CD4-positive, alpha-beta T cell treated with Interleukin-15 for 4 hours (primary cell): ENCODE data around the gene BTNL8.

Experiments used
- DNase-seq: peaks from one replicate; pipeline ENCODE4 v3.0.0-alpha.2; 2020; ENCODE audit warnings: low spot score

Gene BTNL8, protein sequence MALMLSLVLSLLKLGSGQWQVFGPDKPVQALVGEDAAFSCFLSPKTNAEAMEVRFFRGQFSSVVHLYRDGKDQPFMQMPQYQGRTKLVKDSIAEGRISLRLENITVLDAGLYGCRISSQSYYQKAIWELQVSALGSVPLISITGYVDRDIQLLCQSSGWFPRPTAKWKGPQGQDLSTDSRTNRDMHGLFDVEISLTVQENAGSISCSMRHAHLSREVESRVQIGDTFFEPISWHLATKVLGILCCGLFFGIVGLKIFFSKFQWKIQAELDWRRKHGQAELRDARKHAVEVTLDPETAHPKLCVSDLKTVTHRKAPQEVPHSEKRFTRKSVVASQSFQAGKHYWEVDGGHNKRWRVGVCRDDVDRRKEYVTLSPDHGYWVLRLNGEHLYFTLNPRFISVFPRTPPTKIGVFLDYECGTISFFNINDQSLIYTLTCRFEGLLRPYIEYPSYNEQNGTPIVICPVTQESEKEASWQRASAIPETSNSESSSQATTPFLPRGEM

GRCh38 chr5:180898621-180899246 is at the start of gene BTNL8:
BTNL8 (plus strand) TSS chr5:180899159; CDS start chr5:180899311, 152 bp downstream.
- no peak for DNase-seq

- DNase-seq, result no peak
Observed at GRCh38 chr5:180849827-180850226, 49.1 kb upstream of the BTNL8 start.

DNA sequence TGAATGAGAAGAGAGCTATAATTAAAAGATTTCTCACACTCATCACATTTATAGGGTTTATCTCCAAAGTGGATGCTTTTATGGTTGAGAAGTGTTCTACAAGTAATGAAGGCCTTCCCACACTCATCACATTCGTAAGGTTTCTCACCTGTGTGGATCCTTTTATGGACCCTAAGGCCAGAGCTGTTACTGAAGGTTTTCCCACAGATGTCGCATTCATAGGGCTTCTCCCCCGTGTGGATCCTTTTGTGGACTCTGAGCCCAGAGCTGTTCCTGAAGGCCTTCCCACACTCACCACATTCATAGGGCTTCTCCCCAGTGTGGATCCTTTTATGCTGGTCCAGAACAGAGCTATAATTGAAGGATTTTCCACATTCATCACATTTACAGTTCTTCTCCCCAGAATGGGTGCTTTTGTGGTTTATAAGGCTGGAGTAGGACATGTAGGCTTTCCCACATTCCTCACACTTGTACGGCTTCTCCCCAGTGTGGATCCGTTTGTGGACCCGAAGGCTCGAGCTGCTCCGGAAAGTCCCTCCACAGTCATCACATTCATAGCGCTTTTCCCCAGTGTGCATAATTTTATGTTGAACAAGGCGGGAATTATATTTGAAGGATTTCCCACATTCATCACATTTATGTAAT is 48.4 kb upstream of the BTNL8 start:
- DNase-seq, result no peak

GRCh38 chr5:180852495-180852894 is 46.5 kb upstream of the BTNL8 start:
- DNase-seq, result no peak

DNA sequence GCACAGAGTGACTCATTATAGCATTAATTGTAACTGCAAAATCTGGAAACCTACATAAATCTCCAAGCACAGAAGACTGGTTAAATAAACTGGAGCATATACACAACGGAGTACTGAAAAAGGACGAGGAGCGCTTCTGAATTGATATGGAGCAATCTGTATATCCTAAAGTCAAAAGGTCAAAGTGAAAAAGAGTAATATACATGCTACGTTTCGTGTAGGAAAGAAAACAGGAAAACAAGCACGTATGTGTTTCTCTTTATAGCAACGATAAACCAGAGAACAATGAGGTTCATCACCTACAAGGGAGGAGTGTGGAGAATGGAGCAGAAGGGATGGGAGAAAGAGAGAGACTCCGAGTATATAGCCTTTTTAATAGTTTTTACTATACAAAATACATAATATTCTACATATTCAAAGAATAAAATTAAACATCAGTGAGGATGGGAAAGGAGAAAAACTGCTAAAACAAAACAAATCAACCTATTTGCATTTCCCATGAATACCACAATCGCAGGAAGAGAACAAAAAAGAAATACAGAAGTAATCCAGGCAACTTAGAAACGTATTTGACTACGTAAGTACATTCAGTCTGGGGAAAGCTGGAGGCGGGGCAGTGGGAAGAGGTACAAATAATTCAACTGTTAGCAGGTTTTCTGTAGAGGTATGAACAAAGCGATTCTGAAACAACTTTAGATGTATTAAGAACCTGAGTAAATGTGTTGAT is 45.7 kb upstream of the BTNL8 start:
- DNase-seq, result no peak

- no peak for DNase-seq
Observed at GRCh38 chr5:180853848-180854176, 45.1 kb upstream of the BTNL8 start.

DNA sequence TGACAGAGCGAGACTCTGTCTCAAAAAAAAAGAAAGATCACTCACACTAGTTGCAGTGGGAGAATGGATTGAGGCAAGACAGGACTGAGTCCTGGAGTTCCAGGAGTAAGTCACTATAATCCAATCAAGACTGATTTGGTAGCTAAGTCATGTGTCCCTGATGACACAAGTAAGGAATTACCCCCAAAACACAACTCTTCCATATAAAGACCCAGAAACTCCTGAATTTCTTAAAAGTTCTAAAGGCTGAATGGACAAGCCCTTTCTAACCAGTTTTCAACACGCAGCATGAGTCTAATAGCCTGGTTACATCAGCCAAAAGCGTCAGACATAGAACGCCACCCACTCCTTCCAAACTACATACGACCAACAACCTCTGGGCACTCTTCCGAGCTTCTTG is 40.4 kb upstream of the BTNL8 start:
- DNase-seq, result no peak

- peak; percentile 67 for DNase-seq
Observed at GRCh38 chr5:180860273-180860886, 38.6 kb upstream of the BTNL8 start.

DNA sequence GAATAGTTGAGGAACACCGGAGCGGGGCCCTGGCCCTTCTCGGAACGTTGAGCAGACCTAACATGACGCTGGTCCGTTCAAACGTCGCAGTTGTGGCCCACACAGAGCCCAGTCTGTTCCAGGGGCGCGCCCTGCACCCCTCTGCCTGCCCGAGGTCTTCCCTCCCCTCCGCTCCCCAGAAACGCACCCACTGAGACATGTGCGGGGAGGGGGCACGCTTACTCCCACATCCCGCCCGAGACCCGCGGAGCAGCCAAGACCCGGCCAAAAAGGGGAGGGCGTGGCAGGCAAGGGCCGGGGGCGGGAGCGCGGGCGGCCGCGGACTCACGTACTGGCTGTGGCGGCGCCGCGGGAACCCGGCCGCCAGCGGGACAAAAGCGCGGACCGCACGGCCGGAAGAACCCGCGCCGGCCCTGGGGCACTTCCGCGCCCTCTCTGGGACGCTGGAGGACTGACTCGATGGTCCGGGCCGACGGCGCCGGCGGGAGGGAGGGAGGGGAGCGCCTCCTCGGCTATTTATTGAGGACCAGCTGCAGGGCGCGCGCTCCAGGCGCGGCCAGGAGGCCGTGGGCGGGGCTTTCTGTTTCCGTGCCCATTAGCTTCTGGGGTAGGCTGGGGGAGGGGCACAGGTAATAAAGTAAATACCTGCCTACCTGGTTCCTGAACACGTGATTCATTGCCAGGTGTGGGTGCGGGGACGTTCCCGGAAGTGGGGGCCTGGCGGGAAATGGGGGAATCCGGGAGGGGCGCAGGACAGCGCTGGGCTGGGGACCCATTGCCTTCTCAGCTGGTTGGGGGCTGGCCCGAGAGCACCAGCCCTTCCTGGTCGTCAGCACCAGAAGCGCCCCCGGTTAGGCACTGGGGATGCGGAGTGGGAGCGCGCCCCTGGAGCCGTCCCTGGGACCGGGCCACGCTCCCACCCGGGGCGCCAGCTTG is 37.8 kb upstream of the BTNL8 start, which contains the start of gene ZFP62:
Gene ZFP62 (minus strand): TSS at position 390 of the 936 bp plus-strand sequence. CDS start 57 bp downstream, at position 333.
- DNase-seq, result peak; percentile 92

GRCh38 chr5:180862645-180863044 is 36.3 kb upstream of the BTNL8 start:
- DNase-seq, result no peak

GRCh38 chr5:180865981-180866695 is 32.8 kb upstream of the BTNL8 start:
- DNase-seq, result no peak

DNA sequence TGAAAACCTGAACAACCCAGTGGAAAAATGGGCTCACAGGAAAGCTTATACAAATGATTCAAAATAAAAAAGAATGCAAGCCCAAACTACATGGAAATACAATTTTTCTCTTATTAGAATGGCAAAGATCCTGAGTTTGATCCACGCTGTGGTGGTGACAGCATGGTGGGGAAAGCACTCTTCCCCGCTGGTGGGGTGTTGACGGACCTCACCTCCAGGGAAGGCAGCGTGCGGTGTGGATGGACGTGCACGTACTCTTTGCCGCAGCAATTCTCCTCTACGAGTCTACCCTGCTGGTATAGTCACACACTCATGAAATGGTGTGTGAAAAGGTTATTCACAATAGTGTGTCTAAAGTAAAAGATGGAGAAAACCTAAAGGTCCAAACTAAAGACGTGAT is 32.0 kb upstream of the BTNL8 start:
- DNase-seq, result no peak

DNA sequence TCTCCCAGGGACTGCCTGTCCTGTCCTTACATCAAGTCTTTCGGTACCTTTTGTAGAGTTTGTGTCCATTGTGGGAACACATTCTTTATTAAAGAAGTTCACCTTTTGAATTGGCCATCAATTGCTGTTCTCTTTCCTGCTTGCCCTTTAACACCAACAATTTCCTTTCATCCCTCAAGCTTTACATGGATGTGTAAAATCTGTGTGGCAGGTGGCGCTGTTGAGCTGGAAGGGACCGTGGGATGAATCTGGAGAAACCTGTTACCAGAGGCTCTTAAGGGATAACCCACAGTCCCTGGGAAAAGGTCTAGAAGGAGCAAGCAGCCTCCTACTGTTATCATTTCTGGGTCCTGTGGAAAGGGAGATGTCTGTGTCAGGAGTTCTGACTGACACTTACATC is 30.0 kb upstream of the BTNL8 start:
- DNase-seq, result peak; percentile 53

GRCh38 chr5:180869587-180869986 is 29.4 kb upstream of the BTNL8 start:
- no peak for DNase-seq

- DNase-seq, result no peak
Observed at GRCh38 chr5:180870276-180871068, 28.5 kb upstream of the BTNL8 start.

DNA sequence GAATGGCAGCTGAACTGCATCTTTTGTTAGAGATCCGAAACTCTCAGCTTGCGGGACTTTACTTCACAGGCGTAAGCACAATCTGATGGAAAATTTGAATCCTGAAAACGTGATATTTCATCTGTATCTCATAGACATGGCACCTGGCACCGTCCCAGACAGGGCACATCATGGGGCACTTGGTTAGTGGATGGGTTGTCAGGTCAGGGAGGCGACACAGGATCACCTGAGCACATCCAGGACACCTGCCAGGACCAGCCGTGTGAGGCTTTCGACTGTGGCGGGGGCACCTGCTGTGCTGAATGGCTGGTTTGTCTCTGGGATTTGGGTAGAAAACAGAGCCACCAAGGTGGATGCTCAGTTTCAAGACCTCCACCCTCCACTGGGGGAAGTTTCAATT is 26.5 kb upstream of the BTNL8 start:
- DNase-seq, result no peak

GRCh38 chr5:180873615-180874520 is 25.1 kb upstream of the BTNL8 start:
- DNase-seq, result peak; percentile 8
